Right atrium auricular region (tissue), 2 donors: Measurements from ENCODE around the gene CNGB1. TPM values are rescaled to one million over a fixed set of nuclear protein-coding genes. Genes with fewer than 3 reads are reported as not detected.
"Not testable (repeated sequence)": the region's sequence is repeated elsewhere in the genome, so short reads cannot be mapped to it uniquely, and the experiment has no call there.

Source experiments
- DNase-seq: peaks from one replicate; pipeline ENCODE4 v3.0.0-alpha.2; 2019; ENCODE audit warnings: low spot score
- H3K27ac ChIP-seq, 2 donors: fragments of 200-600 bp; sonication (generic); 1 replicate in 1 of 2; 2 replicates in 1 of 2; pipeline ENCODE4 v1.5.1; 2016 to 2019
- H3K27me3 ChIP-seq, 2 donors: fragments of 200-600 bp; sonication (generic); one replicate each; pipeline versions ENCODE4 v1.5.1 to v1.6.0; 2017 to 2019
- H3K36me3 ChIP-seq: fragments of 200-600 bp; sonication (generic); one replicate; pipeline ENCODE4 v1.5.1; 2016
- H3K4me1 ChIP-seq, 2 donors: fragments of 200-600 bp; sonication (generic); one replicate each; pipeline versions ENCODE4 v1.5.1 to v1.6.0; 2017 to 2019
- H3K4me3 ChIP-seq, 2 donors: fragments of 200-600 bp; sonication (generic); 1 replicate in 1 of 2; 2 replicates in 1 of 2; pipeline ENCODE4 v1.5.1; 2017 to 2019; ENCODE audit warnings: mild to moderate bottlenecking in 1 of 2, moderate library complexity in 1 of 2
- H3K9me3 ChIP-seq, 2 donors: fragments of 200-600 bp; sonication (generic); one replicate each; pipeline ENCODE4 v1.5.1; 2019
- CTCF ChIP-seq, 2 donors: fragments of 200-600 bp; sonication (generic); IDR thresholded peaks; one replicate each; pipeline ENCODE4 v1.5.1; 2019; ENCODE audit warnings: antibody characterized with exemption in 2 of 2
- total RNA-seq, 2 donors: library from RNA; depleted of rRNA; stranded (reverse); fragments of >200 nt; gene quantifications; one replicate each; pipeline ENCODE4 v1.1.0, GENCODE V29; 2016

The CNGB1 gene
- total RNA-seq, 2 donors from 2014 or later, result not detected

DNA sequence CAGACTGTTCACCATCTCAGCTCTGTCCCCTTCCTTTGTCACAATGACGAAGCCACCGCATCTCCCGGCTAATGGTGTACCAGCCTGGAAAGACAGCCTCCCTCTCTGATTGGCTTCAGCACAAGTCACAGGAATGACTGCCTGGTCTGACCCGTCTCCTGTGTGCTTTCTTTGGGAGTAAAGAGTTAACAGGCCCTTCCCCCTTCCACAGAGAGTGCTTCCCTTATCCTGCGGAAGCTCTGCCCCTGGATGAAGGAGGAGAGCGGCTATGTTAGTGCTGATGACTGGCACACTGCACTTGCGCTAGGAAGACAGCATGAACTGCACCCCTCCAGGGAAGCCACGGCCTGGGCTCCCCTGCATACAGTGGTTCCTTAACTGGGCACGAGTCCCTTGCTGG lies 41.6 kb upstream of the CNGB1 start:
- no peak for TF ChIP-seq CTCF (IDR thresholded peaks at IDR 0.05)

DNA sequence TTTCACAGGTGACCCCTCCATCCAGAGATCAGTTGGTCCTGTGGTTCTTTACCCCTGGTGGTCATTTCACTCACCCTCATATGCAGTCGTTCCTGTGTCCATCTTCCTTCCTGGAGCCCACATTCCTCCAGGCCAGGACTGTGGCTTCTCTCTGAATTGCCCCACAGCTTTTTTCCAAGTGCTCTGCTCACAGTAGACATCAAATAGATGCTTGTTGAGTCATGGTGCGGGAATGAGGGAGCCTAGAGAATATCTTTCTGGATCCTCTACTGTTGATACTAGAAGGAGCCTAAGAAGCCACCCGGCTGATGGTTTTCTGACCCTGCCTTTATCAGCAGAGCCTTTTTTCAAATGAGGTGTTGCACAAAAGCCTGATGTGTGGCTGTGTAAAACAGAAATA lies 40.7 kb upstream of the CNGB1 start:
- Histone ChIP-seq H3K36me3 (peaks cover 24% of the 10 kb centered on the region), H3K27me3 (no peaks in the 10 kb centered on the region), H3K9me3 (no peaks in the 10 kb centered on the region), H3K4me3 (no peak overlapping the region), H3K27ac (no peak overlapping the region), H3K4me1 (no peaks in the 10 kb centered on the region)
- TF ChIP-seq CTCF (IDR thresholded peaks at IDR 0.05), result no peak
- no peak for DNase-seq

More for the DNA sequence above, 41.6 kb upstream of the CNGB1 start:
- Histone ChIP-seq H3K27me3 (no peaks in the 10 kb centered on the region), H3K4me1 (no peaks in the 10 kb centered on the region), H3K9me3 (no peaks in the 10 kb centered on the region), H3K36me3 (peaks cover 24% of the 10 kb centered on the region), H3K27ac (no peak overlapping the region), H3K4me3 (no peak overlapping the region)
- DNase-seq, result no peak

DNA sequence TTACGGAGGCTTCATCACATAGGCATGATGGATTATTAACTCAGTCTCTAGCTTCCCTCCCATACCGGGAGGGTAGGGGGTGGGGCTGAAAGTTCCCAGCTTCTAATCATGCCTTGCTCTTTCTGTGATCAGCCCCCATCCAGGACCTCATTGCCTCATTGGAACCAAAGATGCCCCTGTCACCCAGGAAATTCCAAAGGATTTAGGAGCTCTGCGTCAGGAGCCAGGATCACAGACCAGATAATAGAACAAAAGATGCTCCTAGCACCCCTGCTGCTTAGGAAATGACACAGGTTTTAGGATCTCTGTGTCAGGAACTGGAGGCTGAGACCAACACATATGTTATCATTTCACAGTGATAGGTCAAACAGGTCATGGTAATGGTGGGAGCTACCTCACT lies 40.0 kb upstream of the CNGB1 start:
- peaks cover 27% of the 10 kb centered on the region for H3K36me3 ChIP-seq
- H3K9me3 ChIP-seq, result no peaks in the 10 kb centered on the region
- H3K27ac ChIP-seq, result no peak overlapping the region
- no peaks in the 10 kb centered on the region for H3K4me1 ChIP-seq
- no peak overlapping the region for H3K4me3 ChIP-seq
- no peak for DNase-seq
- H3K27me3 ChIP-seq, result no peaks in the 10 kb centered on the region
- no peak for TF ChIP-seq CTCF (IDR thresholded peaks at IDR 0.05)

- no peak for TF ChIP-seq CTCF (IDR thresholded peaks at IDR 0.05)
- no peaks in the 10 kb centered on the region for H3K27me3 ChIP-seq
- peaks cover 0 to 3% of the 10 kb centered on the region in 2 donors for H3K4me1 ChIP-seq
- no peaks in the 10 kb centered on the region for H3K9me3 ChIP-seq
- no peak overlapping the region for H3K4me3 ChIP-seq
- H3K27ac ChIP-seq, result no peak overlapping the region
- H3K36me3 ChIP-seq, result peaks cover 27% of the 10 kb centered on the region
- DNase-seq, result no peak
These were observed 39.0 kb upstream of the CNGB1 start for GRCh38 chr16:58009856-58010416.

GRCh38 chr16:58004736-58005135 lies 33.8 kb upstream of the CNGB1 start:
- DNase-seq, H3K4me3 ChIP-seq, H3K27me3 ChIP-seq, H3K36me3 ChIP-seq, H3K9me3 ChIP-seq: not testable (repeated sequence)
- Histone ChIP-seq H3K27ac (peak overlapping the region; percentile 37 to 43), H3K4me1 (peaks cover 0 to 22% of the 10 kb centered on the region in 2 donors)

DNA sequence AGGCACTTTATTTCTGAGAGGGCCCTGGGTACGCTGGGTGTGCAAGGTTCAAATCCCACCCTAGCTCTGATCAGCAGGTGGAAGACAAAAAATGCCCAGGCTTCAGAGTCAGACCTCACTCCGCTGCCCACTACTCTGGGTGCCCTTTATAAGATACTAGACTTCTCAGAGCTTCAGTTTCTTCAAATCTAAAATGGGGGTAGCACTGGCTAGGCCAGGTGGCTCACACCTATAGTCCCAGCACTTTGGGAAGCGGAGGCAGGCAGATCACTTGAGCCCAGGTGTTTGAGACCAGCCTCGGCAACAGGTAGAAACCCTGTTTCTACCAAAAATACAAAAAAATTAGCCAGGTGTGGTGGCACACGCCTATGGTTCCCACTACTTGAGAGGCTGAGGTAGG lies 32.0 kb upstream of the CNGB1 start:
- no peaks in the 10 kb centered on the region for H3K27me3 ChIP-seq
- H3K27ac ChIP-seq, result no peak overlapping the region
- TF ChIP-seq CTCF (IDR thresholded peaks at IDR 0.05), result no peak
- H3K4me3 ChIP-seq, result no peak overlapping the region
- DNase-seq, result no peak
- peaks cover 6% of the 10 kb centered on the region for H3K36me3 ChIP-seq
- no peaks in the 10 kb centered on the region for H3K9me3 ChIP-seq
- peaks cover 0 to 40% of the 10 kb centered on the region in 2 donors for H3K4me1 ChIP-seq
